HL-60 (cell line): Measurements from ENCODE around the gene ZBP1.

Experiments
- DNase-seq, 2 experiments: peaks; one replicate each; pipeline ENCODE4 v3.0.0-alpha.2; 2010 to 2020; ENCODE audit warnings: low read depth in 1 of 2, low spot score in 1 of 2
- H3K27ac ChIP-seq: fragments of 250-450 bp; sonication (Bioruptor Pico); replicated peaks from 2 replicates; pipeline ENCODE4 v1.5.1; 2020; ENCODE audit warnings: mild to moderate bottlenecking, moderate library complexity
- H3K27me3 ChIP-seq: fragments of 250-450 bp; sonication (Bioruptor Pico); 2 replicates; pipeline ENCODE4 v1.5.1; 2021; ENCODE audit warnings: mild to moderate bottlenecking, moderate library complexity; ENCODE audit not compliant: insufficient read depth, poor library complexity, severe bottlenecking
- H3K4me3 ChIP-seq: replicated peaks from 2 replicates; pipeline ENCODE4 v1.5.1; 2011; ENCODE audit warnings: mild to moderate bottlenecking, control low read depth, low read length; ENCODE audit not compliant: insufficient read depth
- GABPA ChIP-seq: IDR thresholded peaks from 2 replicates; pipeline ENCODE4 v1.6.1; 2012; ENCODE audit warnings: low read depth
- POLR2AphosphoS5 ChIP-seq: IDR thresholded peaks from 2 replicates; pipeline ENCODE4 v1.6.1; 2012; ENCODE audit warnings: low read depth
- REST ChIP-seq: IDR thresholded peaks from 2 replicates; pipeline ENCODE4 v1.6.1; 2012; ENCODE audit warnings: low read depth; ENCODE audit not compliant: insufficient replicate concordance
- SPI1 ChIP-seq: IDR thresholded peaks from 2 replicates; pipeline ENCODE4 v1.6.1; 2012; ENCODE audit warnings: low read depth, mild to moderate bottlenecking, borderline replicate concordance
- TF ChIP-seq, protein P1 (sequence below): IDR thresholded peaks from one replicate; pipeline ENCODE4 v1.5.1; 2011; ENCODE audit warnings: low read length, control low read depth, inconsistent platforms; ENCODE audit not compliant: insufficient read depth

ZBP1 gene

GRCh38 chr20:57667388-57667787 is 47.2 kb upstream of the ZBP1 start:
- Histone ChIP-seq H3K4me3 (no peak overlapping the region), H3K27ac (no peak overlapping the region)

DNA sequence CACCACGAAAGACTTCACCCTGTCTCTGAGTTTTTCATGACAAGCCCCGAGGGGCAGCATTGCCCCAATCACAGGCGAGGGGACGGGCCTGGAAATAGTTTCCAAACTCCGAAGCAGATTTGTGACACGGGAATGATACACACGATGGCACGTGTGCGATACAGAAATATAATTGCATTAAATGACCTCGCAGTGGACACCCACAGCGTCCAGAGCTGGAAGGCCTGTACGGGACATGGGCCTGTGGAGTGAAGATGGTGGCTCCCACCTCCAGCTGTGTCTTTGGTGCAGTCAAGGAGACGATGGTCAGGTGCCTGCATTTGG is 46.6 kb upstream of the ZBP1 start:
- DNase-seq, result no peak
- Histone ChIP-seq H3K27ac (no peak overlapping the region), H3K27me3 (no peaks in the 10 kb centered on the region), H3K4me3 (no peak overlapping the region)
- TF ChIP-seq SPI1 (no peak), POLR2AphosphoS5 (no peak), GABPA (no peak), REST (no peak)
- TF ChIP-seq, protein P1, sequence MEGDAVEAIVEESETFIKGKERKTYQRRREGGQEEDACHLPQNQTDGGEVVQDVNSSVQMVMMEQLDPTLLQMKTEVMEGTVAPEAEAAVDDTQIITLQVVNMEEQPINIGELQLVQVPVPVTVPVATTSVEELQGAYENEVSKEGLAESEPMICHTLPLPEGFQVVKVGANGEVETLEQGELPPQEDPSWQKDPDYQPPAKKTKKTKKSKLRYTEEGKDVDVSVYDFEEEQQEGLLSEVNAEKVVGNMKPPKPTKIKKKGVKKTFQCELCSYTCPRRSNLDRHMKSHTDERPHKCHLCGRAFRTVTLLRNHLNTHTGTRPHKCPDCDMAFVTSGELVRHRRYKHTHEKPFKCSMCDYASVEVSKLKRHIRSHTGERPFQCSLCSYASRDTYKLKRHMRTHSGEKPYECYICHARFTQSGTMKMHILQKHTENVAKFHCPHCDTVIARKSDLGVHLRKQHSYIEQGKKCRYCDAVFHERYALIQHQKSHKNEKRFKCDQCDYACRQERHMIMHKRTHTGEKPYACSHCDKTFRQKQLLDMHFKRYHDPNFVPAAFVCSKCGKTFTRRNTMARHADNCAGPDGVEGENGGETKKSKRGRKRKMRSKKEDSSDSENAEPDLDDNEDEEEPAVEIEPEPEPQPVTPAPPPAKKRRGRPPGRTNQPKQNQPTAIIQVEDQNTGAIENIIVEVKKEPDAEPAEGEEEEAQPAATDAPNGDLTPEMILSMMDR, result no peak

More at GRCh38 chr20:57667388-57667787, 47.2 kb upstream of the ZBP1 start:
- TF ChIP-seq, protein P1, result no peak
- no peak for TF ChIP-seq REST
- no peak for TF ChIP-seq GABPA
- no peak for TF ChIP-seq SPI1
- no peak for TF ChIP-seq POLR2AphosphoS5
- H3K27me3 ChIP-seq, result no peaks in the 10 kb centered on the region
- DNase-seq, result no peak

GRCh38 chr20:57666106-57666833 is 46.0 kb upstream of the ZBP1 start:
- H3K4me3 ChIP-seq, result no peak overlapping the region
- TF ChIP-seq GABPA (no peak), REST (no peak), SPI1 (no peak), POLR2AphosphoS5 (no peak)
- TF ChIP-seq, protein P1, result no peak
- H3K27ac ChIP-seq, result no peak overlapping the region
- no peak for DNase-seq
- H3K27me3 ChIP-seq, result no peaks in the 10 kb centered on the region
